IPS-15b (cell line): ENCODE data around the gene NOL6.

Experiments
- H3K27me3 ChIP-seq: one replicate; pipeline ENCODE4 v1.6.1; 2013; ENCODE audit warnings: low read length; ENCODE audit not compliant: control insufficient read depth, insufficient read depth
- H3K36me3 ChIP-seq: one replicate; pipeline ENCODE4 v1.6.1; 2013; ENCODE audit warnings: low read length; ENCODE audit not compliant: control insufficient read depth, insufficient read depth
- H3K4me1 ChIP-seq: one replicate; pipeline ENCODE4 v1.6.1; 2013; ENCODE audit warnings: mild to moderate bottlenecking, low read length; ENCODE audit not compliant: control insufficient read depth, insufficient read depth
- H3K4me3 ChIP-seq: one replicate; pipeline ENCODE4 v1.5.1; 2013; ENCODE audit warnings: low read depth, low read length
- H3K9ac ChIP-seq: one replicate; pipeline ENCODE4 v1.6.1; 2013; ENCODE audit warnings: low read depth, mild to moderate bottlenecking, low read length
- H3K9me3 ChIP-seq: one replicate; pipeline ENCODE4 v1.6.1; 2013; ENCODE audit warnings: mild to moderate bottlenecking, low read length; ENCODE audit not compliant: control insufficient read depth, insufficient read depth

NOL6 gene

DNA sequence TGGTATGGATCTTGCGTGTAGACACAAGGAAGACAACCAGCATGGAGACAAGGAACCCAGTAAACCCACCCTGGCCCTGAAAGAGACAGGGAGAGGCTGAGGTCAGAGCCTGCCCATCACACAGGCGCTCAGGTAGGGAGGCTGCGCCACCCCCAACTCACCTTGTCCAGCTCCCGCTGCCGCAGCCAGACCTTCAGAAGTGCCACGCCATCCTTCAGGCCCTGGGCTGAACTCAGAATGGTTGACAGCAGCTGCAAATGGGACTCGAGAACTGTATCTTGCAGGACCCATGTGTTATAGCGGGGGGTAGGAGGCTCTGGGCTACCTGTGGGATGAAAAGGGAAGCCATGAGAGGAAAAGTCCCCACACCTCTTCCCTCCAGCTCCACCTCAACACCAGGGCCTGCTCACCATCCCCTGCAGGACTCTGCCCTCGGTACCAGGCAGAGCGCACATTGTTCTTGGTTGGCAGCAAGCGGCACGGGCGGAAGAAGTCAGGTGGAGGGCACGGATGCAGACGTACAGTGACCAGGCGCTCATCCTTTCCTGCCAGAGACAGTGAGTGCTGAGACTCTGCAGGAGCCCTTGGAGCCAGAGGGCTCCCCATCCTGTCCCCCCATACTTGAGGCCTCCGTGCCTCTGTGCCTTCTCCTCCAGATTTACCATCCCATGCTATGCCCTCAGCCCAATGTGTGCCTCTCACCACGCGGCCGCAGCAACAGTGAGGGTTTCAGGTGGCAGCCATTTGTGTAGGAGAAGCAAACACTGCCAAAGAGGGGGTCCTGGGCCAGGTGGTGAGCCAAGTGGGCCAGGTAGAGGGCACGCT lies 4.7 kb downstream of the NOL6 start:
- no peak overlapping the region for H3K9ac ChIP-seq
- H3K4me1 ChIP-seq = no peaks in the 10 kb centered on the region
- no peaks in the 10 kb centered on the region for H3K9me3 ChIP-seq
- peaks cover 75% of the 10 kb centered on the region for H3K36me3 ChIP-seq
- H3K27me3 ChIP-seq = no peaks in the 10 kb centered on the region
- no peak overlapping the region for H3K4me3 ChIP-seq

DNA sequence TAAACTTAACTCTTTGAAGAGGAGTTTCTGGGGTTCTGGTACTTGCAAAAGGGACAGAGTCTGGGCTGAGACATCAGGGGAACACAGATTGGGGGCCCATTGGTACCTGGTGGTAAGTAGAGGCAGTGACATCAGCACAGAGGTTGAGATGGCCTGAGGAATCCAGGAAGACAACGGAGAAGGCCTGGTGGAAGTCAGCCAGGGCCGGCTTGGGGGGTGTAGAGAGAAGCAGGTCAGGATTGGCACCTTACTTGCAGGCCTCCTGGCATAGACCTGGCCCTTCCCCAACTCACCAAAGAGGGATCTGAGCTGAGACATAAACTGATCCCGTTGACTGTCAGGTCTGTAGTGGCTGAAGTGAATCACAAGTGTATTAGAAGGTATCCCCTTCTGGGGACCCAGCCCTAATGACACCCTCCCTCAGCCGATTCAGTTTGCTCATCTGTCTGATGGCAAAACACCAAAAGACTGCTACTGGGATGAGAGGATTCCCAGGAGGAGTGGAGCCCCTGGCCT lies 5.5 kb downstream of the NOL6 start:
- H3K36me3 ChIP-seq = peaks cover 79% of the 10 kb centered on the region
- no peak overlapping the region for H3K9ac ChIP-seq
- H3K9me3 ChIP-seq = no peaks in the 10 kb centered on the region
- H3K4me3 ChIP-seq = no peak overlapping the region
- H3K27me3 ChIP-seq = no peaks in the 10 kb centered on the region
- no peaks in the 10 kb centered on the region for H3K4me1 ChIP-seq

DNA sequence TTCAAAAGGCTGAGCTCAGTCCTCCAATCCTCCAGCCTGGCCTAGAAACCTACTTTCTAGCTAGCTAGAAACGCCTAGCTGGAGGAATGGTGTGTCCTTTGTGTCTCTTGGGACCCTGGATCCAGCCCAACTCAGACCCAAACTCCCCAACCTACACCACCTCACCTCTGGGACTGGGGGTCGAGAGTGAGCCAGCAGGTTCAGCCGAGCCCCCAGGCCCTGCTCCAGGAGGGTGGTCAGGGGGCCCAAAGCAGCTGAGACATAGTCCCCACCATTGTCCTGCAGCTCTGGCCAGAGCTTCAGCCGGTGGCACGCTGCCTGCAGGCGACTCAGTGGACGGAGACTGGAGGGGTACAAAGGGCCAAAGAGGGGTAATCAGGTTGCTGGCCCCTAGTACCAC lies 6.2 kb downstream of the NOL6 start:
- no peaks in the 10 kb centered on the region for H3K9me3 ChIP-seq
- no peak overlapping the region for H3K9ac ChIP-seq
- no peaks in the 10 kb centered on the region for H3K4me1 ChIP-seq
- no peaks in the 10 kb centered on the region for H3K27me3 ChIP-seq
- no peak overlapping the region for H3K4me3 ChIP-seq
- H3K36me3 ChIP-seq = peaks cover 87% of the 10 kb centered on the region

DNA sequence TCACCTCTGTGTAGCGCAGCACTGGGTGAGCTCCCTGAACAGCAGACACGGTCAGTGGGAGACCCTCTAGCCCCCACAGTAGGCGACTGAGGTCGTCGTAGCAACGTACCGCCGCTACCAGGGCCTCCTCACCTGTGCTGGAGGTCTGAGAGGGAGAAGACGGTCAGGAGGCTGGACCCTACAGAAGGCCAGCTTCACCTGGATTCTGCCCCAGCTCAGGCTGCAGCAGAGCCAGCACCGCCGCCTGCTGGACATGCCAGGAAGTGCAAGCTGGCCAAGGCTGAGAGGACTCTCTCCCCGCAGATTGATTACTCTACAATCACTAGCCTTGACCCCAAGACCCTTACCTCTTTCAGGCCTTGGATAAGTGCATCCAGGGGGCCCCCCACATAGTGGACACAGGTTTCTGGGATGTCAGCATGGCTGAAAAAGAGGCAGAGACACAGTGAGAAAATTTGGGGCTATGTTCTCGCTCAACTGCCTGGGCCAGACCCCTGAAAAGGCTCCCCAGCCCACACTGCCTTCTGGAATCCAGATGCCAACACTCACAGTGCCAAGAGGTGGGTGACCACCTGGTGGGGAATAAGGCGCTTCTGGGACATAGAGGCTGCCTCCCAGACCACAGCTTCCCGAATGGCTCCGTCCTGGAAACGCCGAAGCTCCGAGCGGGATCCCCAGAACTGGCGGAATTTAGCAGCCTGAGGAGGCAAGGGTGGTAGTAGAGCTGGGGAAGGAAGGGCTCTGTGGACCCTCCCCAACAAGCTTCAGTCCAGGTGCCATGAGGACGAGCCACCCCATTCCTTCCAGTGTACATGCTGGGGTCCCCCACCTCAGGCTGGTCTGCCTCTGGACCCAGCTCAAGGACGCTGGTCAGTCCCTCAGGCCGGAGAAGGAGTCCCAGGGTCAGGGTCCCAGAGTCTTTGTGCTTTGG lies 6.9 kb downstream of the NOL6 start:
- Histone ChIP-seq H3K36me3 (peaks cover 92% of the 10 kb centered on the region), H3K9ac (no peak overlapping the region), H3K4me3 (no peak overlapping the region), H3K27me3 (no peaks in the 10 kb centered on the region), H3K9me3 (no peaks in the 10 kb centered on the region), H3K4me1 (no peaks in the 10 kb centered on the region)

DNA sequence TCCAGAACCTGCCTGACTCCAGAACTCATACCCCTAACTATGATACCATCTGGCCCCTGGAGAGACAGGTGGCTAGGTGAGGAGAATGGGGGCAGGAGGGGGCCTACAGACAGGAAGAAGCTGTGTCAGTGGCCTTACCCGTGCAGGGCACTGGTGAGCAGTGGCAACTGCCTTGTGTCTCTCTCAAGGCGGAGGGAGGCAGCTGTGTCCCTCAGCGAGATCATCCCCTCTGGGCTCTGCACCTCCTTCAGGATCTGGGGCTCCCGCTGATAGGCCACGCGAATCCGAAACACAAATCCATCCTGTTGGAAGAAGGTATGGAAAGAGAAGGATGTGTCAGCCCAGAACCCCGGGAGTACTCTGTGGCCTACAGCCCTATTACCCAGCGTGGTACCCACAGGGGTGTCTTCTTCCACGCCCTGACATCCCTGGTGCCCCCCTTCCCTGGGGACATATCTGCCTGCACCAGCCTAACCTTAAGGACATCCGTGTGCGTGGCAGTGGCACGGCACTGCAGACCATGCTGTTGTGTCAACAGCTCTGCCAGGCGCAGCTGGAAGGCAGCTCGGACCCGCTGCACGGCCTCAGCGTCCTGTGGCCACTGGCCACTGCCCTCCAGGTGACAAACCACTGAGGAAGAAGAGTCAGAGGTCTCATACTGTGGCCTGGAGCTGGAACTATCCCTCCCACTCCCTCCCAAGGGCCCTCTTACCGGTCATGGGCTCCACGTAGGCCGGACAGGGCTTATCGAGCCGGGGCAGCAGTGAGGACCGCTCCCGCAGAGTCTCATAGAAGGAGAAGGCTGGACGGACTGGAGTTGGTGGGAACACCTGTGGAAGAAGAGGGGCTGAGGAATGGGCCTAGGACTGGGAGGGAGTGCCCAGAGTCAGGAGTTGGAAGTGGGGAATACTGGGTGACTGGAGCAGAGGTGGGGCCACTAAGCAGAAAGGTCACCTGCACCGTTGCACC lies 7.8 kb downstream of the NOL6 start:
- H3K9ac ChIP-seq = no peak overlapping the region
- H3K9me3 ChIP-seq = no peaks in the 10 kb centered on the region
- H3K36me3 ChIP-seq = peaks cover 90% of the 10 kb centered on the region
- no peaks in the 10 kb centered on the region for H3K4me1 ChIP-seq
- H3K4me3 ChIP-seq = no peak overlapping the region
- no peaks in the 10 kb centered on the region for H3K27me3 ChIP-seq

DNA sequence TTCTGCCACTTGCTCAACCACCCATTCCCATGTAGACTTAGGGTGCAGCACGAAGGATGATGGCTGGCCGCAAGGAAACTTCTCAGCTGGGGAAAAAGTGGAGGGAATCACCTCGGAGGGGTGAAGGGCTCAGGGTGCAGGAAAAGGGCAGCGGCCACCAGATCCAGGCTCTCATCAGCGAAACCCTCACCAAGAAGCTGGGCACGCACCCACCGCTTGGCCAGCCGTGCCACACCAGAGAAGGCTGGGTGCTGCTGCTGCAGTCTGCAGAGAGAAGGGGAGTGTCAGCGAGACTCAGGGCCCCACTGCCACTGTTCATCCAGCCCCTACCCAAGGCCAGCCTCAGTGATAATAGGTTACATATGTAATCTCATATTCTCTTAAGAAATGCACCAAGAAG lies 8.6 kb downstream of the NOL6 start:
- H3K9ac ChIP-seq = no peak overlapping the region
- H3K9me3 ChIP-seq = no peaks in the 10 kb centered on the region
- H3K4me3 ChIP-seq = no peak overlapping the region
- no peaks in the 10 kb centered on the region for H3K27me3 ChIP-seq
- H3K4me1 ChIP-seq = no peaks in the 10 kb centered on the region
- peaks cover 91% of the 10 kb centered on the region for H3K36me3 ChIP-seq

DNA sequence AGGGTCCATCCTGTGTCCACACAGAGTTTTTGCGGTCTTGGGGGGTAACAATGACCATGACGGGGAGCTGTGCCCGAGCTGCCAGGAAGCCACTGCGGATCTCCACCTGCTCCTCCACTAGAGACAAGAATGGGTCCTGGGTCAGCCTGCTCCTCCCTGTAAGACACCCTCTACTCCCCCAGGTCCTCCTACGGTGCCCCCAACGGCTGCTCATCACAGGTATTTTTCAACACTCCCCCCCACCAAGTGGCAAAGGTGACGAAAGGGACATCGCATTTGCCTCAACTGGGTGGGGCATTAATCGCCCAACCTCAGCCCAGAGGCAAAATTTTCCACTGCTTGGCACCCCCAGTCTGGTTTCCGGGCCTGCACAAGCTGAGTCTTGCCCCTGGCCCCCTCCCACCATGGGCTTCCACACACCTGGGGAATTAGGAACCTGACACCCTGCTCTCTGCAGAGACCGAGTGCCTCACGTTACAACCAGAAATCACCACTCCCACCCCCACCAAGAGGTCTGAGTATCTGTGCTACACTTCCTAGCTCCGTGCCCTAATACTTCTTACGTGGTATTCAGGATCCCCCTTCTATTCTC lies 9.6 kb downstream of the NOL6 start:
- Histone ChIP-seq H3K9me3 (no peaks in the 10 kb centered on the region), H3K27me3 (no peaks in the 10 kb centered on the region), H3K4me1 (no peaks in the 10 kb centered on the region), H3K36me3 (peaks cover 81% of the 10 kb centered on the region), H3K4me3 (no peak overlapping the region), H3K9ac (no peak overlapping the region)

DNA sequence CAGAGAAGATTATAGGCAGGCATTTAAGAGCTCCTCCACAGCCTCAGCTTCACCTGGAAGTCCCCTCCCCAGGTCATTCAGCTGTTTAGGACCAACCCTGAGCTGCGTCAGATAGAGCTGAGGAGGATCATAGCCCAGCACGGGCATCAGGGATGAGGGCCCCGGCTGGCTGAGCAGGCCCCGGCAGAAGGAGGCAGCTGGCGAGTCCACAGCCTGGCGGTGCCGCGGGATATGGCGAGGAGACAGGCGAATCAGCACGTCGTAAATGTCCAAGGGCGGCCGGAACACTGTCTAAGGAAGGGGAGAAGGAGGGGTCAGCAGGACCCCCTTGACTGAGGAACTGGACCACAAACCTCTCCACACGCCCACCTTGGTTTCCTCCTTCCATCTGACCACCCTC lies 10.6 kb downstream of the NOL6 start:
- H3K36me3 ChIP-seq = peaks cover 72% of the 10 kb centered on the region
- no peaks in the 10 kb centered on the region for H3K27me3 ChIP-seq
- H3K4me1 ChIP-seq = no peaks in the 10 kb centered on the region
- no peaks in the 10 kb centered on the region for H3K9me3 ChIP-seq
- no peak overlapping the region for H3K9ac ChIP-seq
- H3K4me3 ChIP-seq = no peak overlapping the region

DNA sequence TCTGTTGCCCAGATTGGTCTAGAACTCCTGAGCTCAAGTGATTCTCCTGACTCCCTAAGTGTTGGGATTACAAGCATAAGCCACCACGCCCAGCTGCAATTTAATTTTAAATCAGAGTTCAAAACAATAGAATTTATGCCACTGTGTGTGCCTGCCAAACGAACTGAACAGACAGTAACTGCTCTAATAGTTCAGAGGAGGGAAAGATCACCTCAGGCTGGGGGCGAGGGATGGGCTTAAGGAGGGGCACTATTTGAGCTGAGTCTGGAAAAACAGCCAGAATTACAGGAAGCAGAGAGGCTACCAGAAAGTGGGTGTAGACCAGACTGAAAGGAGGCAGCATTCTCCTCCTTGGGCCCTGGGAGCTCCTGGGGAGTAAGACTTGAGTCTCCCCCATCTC lies 12.2 kb downstream of the NOL6 start:
- no peaks in the 10 kb centered on the region for H3K4me1 ChIP-seq
- no peak overlapping the region for H3K9ac ChIP-seq
- peaks cover 55% of the 10 kb centered on the region for H3K36me3 ChIP-seq
- no peaks in the 10 kb centered on the region for H3K27me3 ChIP-seq
- H3K4me3 ChIP-seq = no peak overlapping the region
- H3K9me3 ChIP-seq = no peaks in the 10 kb centered on the region

DNA sequence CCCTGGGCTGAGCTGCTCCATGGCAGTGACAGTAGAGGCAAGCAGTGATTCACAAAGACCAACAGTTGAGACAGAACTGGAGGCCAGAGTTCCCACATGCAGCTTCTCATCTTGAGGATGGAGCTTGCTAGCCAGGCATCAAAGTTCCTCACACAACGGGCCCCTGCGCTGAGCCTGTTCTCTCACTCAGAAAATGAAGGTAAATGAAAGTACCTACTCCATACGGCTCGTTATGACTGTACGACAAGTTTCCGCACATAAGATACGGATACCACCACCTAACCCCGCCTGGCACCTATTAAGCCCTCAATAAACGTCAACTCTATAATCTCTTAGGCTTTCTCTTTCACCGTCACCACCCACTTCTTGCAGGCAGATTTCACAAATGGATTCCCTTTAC lies 12.9 kb downstream of the NOL6 start:
- Histone ChIP-seq H3K27me3 (no peaks in the 10 kb centered on the region), H3K36me3 (peaks cover 49% of the 10 kb centered on the region), H3K4me1 (no peaks in the 10 kb centered on the region), H3K4me3 (no peak overlapping the region), H3K9me3 (no peaks in the 10 kb centered on the region), H3K9ac (no peak overlapping the region)

DNA sequence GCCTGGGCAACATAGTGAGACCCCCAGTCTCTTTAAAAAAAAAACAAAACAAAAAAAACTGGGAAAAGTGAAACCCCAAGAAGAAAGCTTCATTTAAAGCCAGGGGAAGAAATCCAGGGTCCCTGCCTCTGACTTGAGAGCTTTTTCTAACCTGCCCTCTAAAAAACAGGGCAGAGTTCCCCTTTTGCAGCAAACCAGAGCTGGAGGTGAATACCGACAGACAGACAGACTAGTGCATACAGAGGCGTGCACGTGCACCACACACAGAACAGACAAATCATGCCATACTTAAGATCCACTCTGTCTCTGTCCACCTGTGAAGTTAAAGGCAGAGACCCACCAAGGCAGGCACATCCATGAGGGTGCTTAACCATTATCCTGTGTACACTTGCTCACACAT lies 14.6 kb downstream of the NOL6 start:
- Histone ChIP-seq H3K9me3 (no peaks in the 10 kb centered on the region), H3K36me3 (peaks cover 31% of the 10 kb centered on the region), H3K4me3 (no peak overlapping the region), H3K9ac (no peak overlapping the region), H3K27me3 (no peaks in the 10 kb centered on the region), H3K4me1 (no peaks in the 10 kb centered on the region)
